HAP-1 (cell line): Measurements from ENCODE around the gene HS2ST1.
"Not testable (repeated sequence)": the region's sequence is repeated elsewhere in the genome, so short reads cannot be mapped to it uniquely, and the experiment has no call there.

Experiments
- DNase-seq, 2 experiments: peaks; one replicate each; pipeline ENCODE4 v3.0.0-alpha.2; 2016 to 2020; ENCODE audit warnings: low spot score in 2 of 2
- H3K27me3 ChIP-seq: fragments of 250-450 bp; sonication (Bioruptor Pico); 2 replicates; pipeline ENCODE4 v1.5.1; 2020; ENCODE audit warnings: low read depth, mild to moderate bottlenecking, moderate library complexity
- H3K36me3 ChIP-seq: fragments of 250-450 bp; sonication (Bioruptor Pico); replicated peaks from 2 replicates; pipeline ENCODE4 v1.5.1; 2020; ENCODE audit warnings: mild to moderate bottlenecking
- H3K4me1 ChIP-seq: fragments of 250-450 bp; sonication (Bioruptor Pico); 2 replicates; pipeline ENCODE4 v1.5.1; 2020; ENCODE audit warnings: mild to moderate bottlenecking
- H3K4me3 ChIP-seq: fragments of 250-450 bp; sonication (Bioruptor Pico); 2 replicates; pipeline ENCODE4 v1.5.1; 2020; ENCODE audit warnings: mild to moderate bottlenecking, moderate library complexity
- H3K9me3 ChIP-seq: fragments of 250-450 bp; sonication (Bioruptor Pico); 2 replicates; pipeline ENCODE4 v1.5.1; 2020; ENCODE audit warnings: mild to moderate bottlenecking, moderate library complexity
- in situ Hi-C: fragments of 300-500 bp; cut with MboI; formaldehyde crosslinking; loops from 3 replicates; pipeline ENCODE4 v1.14.3; 2020; ENCODE audit warnings: low sequenced_read_pairs, inconsistent platforms, mixed read lengths

Gene HS2ST1

DNA sequence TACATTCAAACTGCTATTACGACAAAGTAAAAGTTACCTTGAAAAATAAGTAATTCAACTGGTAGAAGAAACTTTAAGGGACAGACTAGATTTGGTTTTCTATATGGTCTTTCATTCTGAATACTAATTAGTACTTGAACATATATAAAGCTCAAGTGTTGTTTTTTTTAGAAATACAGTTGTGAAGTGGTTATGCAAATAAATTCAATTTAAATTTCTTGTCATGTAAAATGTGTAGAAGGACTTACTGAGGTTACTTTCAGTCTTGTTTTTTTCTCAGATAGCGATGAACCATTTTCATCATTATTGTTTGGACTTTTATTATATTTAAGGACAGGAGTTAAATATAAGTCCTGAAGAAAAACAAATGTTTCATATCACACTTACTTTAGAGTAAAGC lies 24.4 kb downstream of the HS2ST1 start:
- Histone ChIP-seq H3K4me3 (no peak overlapping the region), H3K27me3 (no peaks in the 10 kb centered on the region), H3K9me3 (no peaks in the 10 kb centered on the region), H3K4me1 (peaks cover 34% of the 10 kb centered on the region), H3K36me3 (no peaks in the 10 kb centered on the region)
- in situ Hi-C loops, result no loop called here
- peak in 1 of 2 experiments; percentile 60 for DNase-seq

DNA sequence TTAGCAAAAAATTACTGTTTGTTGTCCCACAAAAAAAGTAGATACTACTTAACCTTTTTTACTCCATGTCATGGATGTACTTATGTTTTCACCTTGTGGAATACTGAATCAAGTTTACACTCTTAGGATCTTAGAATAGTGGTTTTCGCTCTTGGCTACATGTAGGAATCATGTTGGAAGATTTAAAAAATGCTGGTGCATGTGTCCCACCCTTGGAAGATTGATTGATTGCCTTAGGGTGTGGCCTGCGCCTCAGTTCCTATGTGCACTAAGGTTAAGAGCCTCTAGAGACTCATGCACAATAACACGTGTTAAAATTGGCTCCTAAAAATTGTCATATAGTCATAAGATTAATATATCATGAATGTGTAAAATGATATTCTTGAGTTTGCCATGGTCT lies 25.0 kb downstream of the HS2ST1 start:
- H3K9me3 ChIP-seq, result no peaks in the 10 kb centered on the region
- no peak overlapping the region for H3K4me3 ChIP-seq
- no peaks in the 10 kb centered on the region for H3K27me3 ChIP-seq
- peak in 1 of 2 experiments; percentile 23 for DNase-seq
- in situ Hi-C loops, result no loop called here
- H3K36me3 ChIP-seq, result no peaks in the 10 kb centered on the region
- H3K4me1 ChIP-seq, result peaks cover 29% of the 10 kb centered on the region

DNA sequence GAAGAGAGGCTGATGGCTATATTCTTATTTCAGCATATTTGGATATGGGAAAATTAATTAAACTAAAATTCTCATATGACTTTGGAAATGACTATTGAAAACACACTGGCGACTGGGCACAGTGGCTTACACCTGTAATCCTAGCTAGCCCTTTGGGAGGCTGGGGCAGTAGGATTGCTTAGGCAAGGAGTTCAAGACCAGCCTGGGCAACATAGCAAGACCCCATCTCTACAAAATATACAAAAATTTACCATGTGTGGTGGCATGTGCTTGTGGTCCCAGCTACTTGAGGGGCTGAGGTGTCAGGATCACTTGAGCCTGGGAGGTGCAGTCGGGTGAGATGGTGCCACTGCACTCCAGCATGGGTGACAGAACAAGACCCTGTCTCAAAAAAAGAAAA lies 26.2 kb downstream of the HS2ST1 start:
- in situ Hi-C loops, result no loop called here
- peaks cover 28% of the 10 kb centered on the region for H3K4me1 ChIP-seq
- H3K27me3 ChIP-seq, result no peaks in the 10 kb centered on the region
- no peak for DNase-seq
- H3K4me3 ChIP-seq, result no peak overlapping the region
- H3K36me3 ChIP-seq, result no peaks in the 10 kb centered on the region
- H3K9me3 ChIP-seq, result no peaks in the 10 kb centered on the region

DNA sequence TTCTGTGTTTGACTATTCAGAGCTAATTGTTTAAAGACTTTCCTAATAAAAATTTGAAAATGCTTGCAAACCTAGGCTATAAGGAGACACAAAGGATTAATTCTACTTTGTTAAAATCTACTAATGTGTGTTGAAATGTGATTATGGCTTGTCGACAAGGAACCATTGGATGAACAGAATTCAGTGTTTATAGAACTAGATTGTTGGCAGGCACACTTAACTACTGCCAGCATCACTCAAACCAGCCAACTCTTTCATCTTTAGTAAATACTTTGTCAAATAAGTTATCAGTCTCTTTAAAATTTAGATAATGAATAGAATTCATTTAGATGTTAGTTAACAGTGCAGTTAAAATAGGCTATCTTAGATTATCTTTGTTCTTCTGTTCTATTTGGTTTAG lies 27.6 kb downstream of the HS2ST1 start:
- Histone ChIP-seq H3K9me3 (no peaks in the 10 kb centered on the region), H3K27me3 (no peaks in the 10 kb centered on the region), H3K36me3 (no peaks in the 10 kb centered on the region), H3K4me1 (peaks cover 28% of the 10 kb centered on the region), H3K4me3 (no peak overlapping the region)
- in situ Hi-C loops, result no loop called here
- DNase-seq, result no peak

DNA sequence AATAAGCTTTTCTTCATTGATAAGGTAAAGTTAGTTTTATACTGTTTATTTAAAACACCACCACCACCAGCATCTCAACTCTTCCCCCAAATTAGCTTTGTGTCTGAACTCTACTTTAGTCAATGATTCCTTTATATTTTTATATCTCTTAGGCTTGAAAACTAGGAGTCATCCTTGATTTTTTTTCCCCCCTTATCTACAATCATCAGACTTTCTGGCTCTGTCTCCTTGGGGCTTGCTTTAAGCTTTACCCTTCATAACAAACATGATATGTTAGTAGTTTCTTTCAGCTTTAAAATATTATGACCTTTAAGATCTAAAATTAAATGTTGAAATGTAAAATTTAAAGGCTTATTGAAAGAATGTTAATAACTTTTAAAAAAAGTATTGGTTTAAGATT lies 28.3 kb downstream of the HS2ST1 start:
- no peaks in the 10 kb centered on the region for H3K36me3 ChIP-seq
- no peak for DNase-seq
- no peaks in the 10 kb centered on the region for H3K9me3 ChIP-seq
- no peaks in the 10 kb centered on the region for H3K27me3 ChIP-seq
- H3K4me3 ChIP-seq, result no peak overlapping the region
- peaks cover 28% of the 10 kb centered on the region for H3K4me1 ChIP-seq
- in situ Hi-C loops, result no loop called here

DNA sequence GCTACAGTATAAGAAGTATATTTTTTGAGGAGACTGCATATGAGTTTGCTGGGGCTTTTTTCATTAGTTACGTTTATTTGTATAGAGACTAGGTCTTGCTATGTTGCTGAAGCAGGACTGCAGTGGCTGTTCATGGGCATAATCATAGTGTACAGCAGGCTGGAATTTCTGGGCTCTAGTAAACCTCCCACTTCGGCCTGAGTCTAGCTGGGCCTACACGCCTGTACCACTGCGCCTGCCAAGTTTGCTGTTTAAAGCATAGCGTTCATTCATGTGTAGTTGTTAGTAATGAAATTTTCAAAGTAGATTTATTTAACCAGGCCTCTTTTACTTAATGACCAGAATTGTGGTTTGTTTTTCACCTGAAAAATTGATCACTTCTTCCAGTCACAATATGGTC lies 33.8 kb downstream of the HS2ST1 start:
- Histone ChIP-seq H3K9me3 (no peaks in the 10 kb centered on the region), H3K36me3 (no peaks in the 10 kb centered on the region), H3K27me3 (no peaks in the 10 kb centered on the region), H3K4me3 (no peak overlapping the region), H3K4me1 (peaks cover 20% of the 10 kb centered on the region)
- DNase-seq, result no peak
- in situ Hi-C loops, result no loop called here

DNA sequence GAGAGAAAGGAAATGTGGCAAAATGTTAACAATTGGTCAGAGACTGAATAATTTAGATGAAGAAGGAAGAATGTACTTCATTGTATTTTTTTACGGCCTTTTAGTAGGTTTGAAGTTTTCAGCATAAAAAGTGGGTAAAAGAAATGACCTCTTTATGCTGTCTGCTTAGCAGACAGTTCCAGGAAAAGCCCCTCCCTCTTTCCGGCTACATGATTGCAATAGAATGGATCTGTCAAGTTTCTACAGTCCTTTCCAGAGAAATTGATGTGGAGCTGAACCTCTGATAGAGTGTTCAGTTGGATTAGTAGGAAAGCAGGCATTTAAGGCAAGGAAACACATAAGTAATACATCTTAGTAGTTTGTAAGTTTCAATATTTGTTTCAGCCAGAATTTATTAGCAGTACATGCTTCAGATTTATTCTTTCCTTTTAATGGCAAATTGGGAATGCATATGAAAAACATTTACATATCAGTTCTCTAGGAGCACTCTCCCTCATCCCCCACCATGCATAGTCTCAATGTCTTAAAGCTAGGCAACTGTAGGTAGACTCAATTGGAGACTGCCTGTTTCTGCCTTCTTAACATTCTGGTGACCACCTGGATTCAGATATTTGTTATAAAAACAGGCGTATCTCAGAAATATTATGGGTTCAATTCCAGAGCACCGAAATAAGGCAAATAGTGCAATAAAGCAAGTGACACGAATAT lies 36.4 kb downstream of the HS2ST1 start:
- in situ Hi-C loops, result no loop called here
- Histone ChIP-seq H3K27me3 (no peaks in the 10 kb centered on the region), H3K36me3 (no peaks in the 10 kb centered on the region), H3K9me3 (no peaks in the 10 kb centered on the region), H3K4me1 (peaks cover 20% of the 10 kb centered on the region), H3K4me3 (no peak overlapping the region)
- DNase-seq, result peak; percentile 16 to 37

DNA sequence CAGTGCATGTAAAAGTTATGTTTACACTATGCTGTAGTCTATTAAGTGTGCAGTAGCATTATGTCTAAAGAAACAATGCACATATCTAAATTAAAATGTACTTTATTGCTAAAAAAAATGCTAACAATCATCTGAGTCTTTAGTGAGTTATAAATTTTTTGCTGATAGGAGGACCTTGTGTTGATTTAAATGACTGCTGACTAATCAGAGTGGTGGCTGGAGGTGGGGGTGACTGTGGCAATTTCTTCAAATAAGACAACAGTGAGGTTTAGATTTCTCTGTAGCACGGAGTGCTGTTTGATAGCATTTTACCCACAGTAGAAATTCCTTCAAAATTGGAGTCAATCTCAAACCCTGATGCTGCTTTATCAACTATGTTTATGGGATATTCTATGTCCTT lies 37.0 kb downstream of the HS2ST1 start:
- in situ Hi-C loops, result no loop called here
- DNase-seq, result no peak
- Histone ChIP-seq H3K4me1 (peaks cover 20% of the 10 kb centered on the region), H3K36me3 (no peaks in the 10 kb centered on the region), H3K27me3 (no peaks in the 10 kb centered on the region), H3K4me3 (no peak overlapping the region), H3K9me3 (no peaks in the 10 kb centered on the region)

DNA sequence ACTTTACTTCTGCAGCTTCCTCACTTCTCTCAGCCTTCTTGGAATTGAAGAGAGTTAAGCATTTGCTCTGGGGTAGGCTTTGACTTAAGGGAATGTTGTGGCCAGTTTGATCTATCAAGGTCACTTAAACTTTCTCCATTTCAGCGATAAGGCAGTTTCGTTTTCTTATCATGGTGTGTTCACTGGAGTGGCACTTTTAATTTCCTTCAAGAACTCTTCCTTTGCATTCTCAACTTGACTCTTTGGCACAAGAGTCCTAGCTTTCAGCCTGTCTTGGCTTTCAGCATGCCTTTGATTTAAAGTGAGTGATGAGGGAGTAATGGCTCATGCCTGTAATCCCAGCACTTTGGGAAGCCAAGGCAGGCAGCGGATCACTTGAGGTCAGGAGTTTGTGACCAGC lies 38.7 kb downstream of the HS2ST1 start:
- Histone ChIP-seq H3K4me1 (peaks cover 20% of the 10 kb centered on the region), H3K36me3 (no peaks in the 10 kb centered on the region), H3K9me3 (no peaks in the 10 kb centered on the region), H3K27me3 (no peaks in the 10 kb centered on the region), H3K4me3 (no peak overlapping the region)
- no peak for DNase-seq
- in situ Hi-C loops, result no loop called here

DNA sequence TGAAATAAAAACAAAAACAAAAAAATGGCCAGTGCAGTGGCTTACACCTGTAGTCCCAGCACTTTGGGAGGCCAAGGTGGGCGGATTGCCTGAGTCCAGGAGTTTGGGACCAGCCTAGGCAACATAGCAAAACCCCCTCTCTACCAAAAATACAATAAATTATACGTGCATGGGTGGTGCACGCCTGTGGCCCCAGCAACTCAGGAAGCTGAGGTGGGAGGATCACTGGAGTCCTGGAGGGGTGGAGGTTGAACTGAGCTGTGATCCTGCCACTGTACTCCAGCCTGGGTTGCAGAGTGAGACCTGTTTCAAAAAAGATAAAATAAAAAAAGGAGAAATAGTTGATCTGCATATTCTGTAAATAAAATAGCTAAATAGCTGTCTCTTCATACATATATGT lies 41.2 kb downstream of the HS2ST1 start:
- H3K27me3 ChIP-seq, result no peaks in the 10 kb centered on the region
- no peaks in the 10 kb centered on the region for H3K9me3 ChIP-seq
- H3K4me3 ChIP-seq, result no peak overlapping the region
- H3K36me3 ChIP-seq, result no peaks in the 10 kb centered on the region
- in situ Hi-C loops, result no loop called here
- peaks cover 10% of the 10 kb centered on the region for H3K4me1 ChIP-seq
- no peak for DNase-seq

DNA sequence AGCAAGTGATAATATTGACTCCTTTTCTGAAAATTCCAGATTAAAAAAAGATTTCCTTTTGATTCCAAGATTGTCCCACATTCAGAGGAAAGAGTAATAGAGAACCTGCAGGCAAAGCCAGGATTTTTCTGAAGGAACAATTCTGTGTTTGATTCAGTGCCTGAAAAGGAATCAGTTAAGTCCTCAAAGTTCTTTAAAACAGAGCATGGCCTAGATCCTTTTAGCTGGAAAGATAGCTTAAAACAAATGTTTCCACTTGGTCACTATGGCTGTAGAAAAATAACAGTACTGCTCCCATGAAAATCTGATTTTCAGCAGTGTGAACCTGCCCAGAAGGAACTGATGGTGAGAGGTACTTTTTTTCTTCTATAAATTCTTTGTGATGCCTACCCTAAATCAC lies 41.8 kb downstream of the HS2ST1 start:
- no peaks in the 10 kb centered on the region for H3K36me3 ChIP-seq
- no peaks in the 10 kb centered on the region for H3K9me3 ChIP-seq
- H3K27me3 ChIP-seq, result no peaks in the 10 kb centered on the region
- in situ Hi-C loops, result no loop called here
- H3K4me1 ChIP-seq, result peaks cover 5% of the 10 kb centered on the region
- no peak overlapping the region for H3K4me3 ChIP-seq
- DNase-seq, result no peak

DNA sequence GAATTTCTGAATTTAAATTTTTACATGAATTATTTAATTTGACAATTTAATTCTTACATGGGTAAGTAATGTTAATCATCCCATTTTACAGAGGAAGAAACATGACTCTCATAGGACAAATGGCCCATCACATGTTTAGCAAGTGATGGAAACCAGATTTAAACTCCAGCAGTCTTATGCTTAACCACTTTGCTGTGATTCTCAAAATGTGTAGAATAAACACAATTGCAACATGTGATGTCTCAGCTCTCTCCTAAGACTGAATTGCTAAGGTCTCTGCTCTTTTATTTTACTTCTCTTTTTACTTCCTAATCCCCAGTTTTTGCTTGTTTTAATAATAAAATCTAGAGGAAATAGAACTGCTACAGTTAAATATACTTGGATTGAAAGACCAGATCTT lies 42.8 kb downstream of the HS2ST1 start:
- Histone ChIP-seq H3K36me3 (no peaks in the 10 kb centered on the region), H3K27me3 (no peaks in the 10 kb centered on the region), H3K4me3 (no peak overlapping the region), H3K4me1 (no peaks in the 10 kb centered on the region), H3K9me3 (no peaks in the 10 kb centered on the region)
- no peak for DNase-seq
- in situ Hi-C loops, result no loop called here

DNA sequence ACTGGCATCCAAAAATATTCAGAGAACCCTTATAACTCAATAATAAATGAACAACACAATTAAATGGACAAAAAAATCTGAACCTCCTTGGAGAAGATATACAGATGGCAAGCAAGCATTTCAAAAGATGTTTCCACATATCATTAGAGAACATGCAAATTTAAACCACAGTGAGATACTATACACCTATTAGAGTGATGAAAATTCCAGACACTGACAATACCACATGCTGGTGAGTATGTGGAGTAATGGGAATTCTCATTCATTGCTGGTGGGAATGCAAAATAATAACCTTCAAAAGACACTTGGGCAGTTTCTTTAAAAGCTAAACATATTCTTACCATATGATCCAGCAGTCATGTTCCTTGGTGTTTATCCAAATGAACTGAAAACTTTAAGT lies 46.1 kb downstream of the HS2ST1 start:
- no peak for DNase-seq
- 0 out of 2 replicates have a peak, but pooled peaks cover 3% of the 10 kb centered on the region for H3K36me3 ChIP-seq
- in situ Hi-C loops, result no loop called here
- H3K4me3 ChIP-seq, result no peak overlapping the region
- no peaks in the 10 kb centered on the region for H3K27me3 ChIP-seq
- H3K9me3 ChIP-seq, result no peaks in the 10 kb centered on the region
- no peaks in the 10 kb centered on the region for H3K4me1 ChIP-seq

DNA sequence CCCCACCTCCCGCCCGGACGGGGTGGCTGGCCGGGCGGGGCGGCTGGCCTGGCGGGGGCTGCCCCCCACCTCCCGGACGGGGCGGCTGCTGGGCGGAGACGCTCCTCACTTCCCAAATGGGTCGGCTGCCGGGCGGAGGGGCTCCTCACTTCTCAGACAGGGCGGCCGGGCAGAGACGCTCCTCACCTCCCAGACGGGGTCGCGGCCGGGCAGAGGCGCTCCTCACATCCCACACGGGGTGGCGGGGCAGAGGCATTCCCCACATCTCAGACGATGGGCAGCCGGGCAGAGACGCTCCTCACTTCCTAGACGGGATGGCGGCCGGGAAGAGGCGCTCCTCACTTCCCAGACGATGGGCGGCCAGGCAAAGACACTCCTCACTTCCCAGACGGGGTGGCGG lies 49.4 kb downstream of the HS2ST1 start:
- H3K27me3 ChIP-seq, H3K4me1 ChIP-seq, DNase-seq, H3K4me3 ChIP-seq, H3K36me3 ChIP-seq, H3K9me3 ChIP-seq, in situ Hi-C loops: not testable (repeated sequence)
